ENCODE measurements around the gene ZNF488. TPM values are rescaled to one million over a fixed set of nuclear protein-coding genes. Genes with fewer than 3 reads are reported as not detected.

ZNF488 gene
- total RNA-seq, 1 experiment from 2014 or later = 11.8 TPM

- POLR2A ChIA-PET = interaction anchor here (0.6 kb wide), 1 partner anchor 22 kb away, joined by 3 read pairs; no protein-coding TSS in a partner anchor
- Histone ChIP-seq H3K36me3 (ENCODE audit: control insufficient read depth, insufficient read depth, low read length) (no peaks in the 10 kb centered on the region), H3K4me1 (ENCODE audit: control insufficient read depth, insufficient read depth, low read length) (peaks cover 61% of the 10 kb centered on the region), H3K27ac (ENCODE audit: low read length) (peak overlapping the region; percentile 75), H3K27me3 (ENCODE audit: control insufficient read depth, insufficient read depth, low read length) (no peaks in the 10 kb centered on the region), H3K4me3 (ENCODE audit: low read depth in 2 of 2, low read length in 2 of 2) (no peak overlapping the region), H3K9me3 (ENCODE audit: control insufficient read depth, insufficient read depth, low read depth, low read length) (no peaks in the 10 kb centered on the region)
- CTCF ChIA-PET = no interaction called here
- intact Hi-C loops (cut with micrococcal nuclease; ENCODE audit: unreplicated experiment) = no loop called here
- TF ChIP-seq SIN3A (IDR thresholded peaks at IDR 0.05; ENCODE audit: borderline replicate concordance, insufficient read depth, low read depth, low read length) = no peak
- no peak for TF ChIP-seq CTCF (IDR thresholded peaks at IDR 0.05)
- no peak for TF ChIP-seq REST (IDR thresholded peaks at IDR 0.05; ENCODE audit: insufficient read depth in 1 of 2, low read depth in 2 of 2, low read length in 1 of 2)
- TF ChIP-seq POLR2AphosphoS5 (IDR thresholded peaks at IDR 0.05; ENCODE audit: low read depth, low read length) = no peak
- no peak for TF ChIP-seq TCF7L2 (IDR thresholded peaks at IDR 0.05; ENCODE audit: low read depth, low read length)
- ATAC-seq (no peak), DNase-seq (ENCODE audit: low read depth, low spot score) (no peak)
- in situ Hi-C loops (cut with HindIII; ENCODE audit: low pct_unique_long_range_greater_than_20kb, low sequenced_read_pairs) = no loop called here
- BruUV-seq (replicated peaks) = no TSS peak
Observed at GRCh38 chr10:47401210-47401609, 17.1 kb upstream of the ZNF488 start.

GRCh38 chr10:47400786-47401185 lies 16.7 kb upstream of the ZNF488 start:
- peak overlapping the region; percentile 75 for H3K27ac ChIP-seq (ENCODE audit: low read length)
- H3K4me1 ChIP-seq (ENCODE audit: control insufficient read depth, insufficient read depth, low read length) = peaks cover 57% of the 10 kb centered on the region
- H3K27me3 ChIP-seq (ENCODE audit: control insufficient read depth, insufficient read depth, low read length) = no peaks in the 10 kb centered on the region
- ChIA-PET POLR2A (no interaction called here), CTCF (no interaction called here)
- ATAC-seq (no peak), DNase-seq (ENCODE audit: low read depth, low spot score) (no peak)
- intact Hi-C loops (cut with micrococcal nuclease; ENCODE audit: unreplicated experiment) = no loop called here
- in situ Hi-C loops (cut with HindIII; ENCODE audit: low pct_unique_long_range_greater_than_20kb, low sequenced_read_pairs) = no loop called here
- H3K9me3 ChIP-seq (ENCODE audit: control insufficient read depth, insufficient read depth, low read depth, low read length) = no peaks in the 10 kb centered on the region
- TF ChIP-seq REST (IDR thresholded peaks at IDR 0.05; ENCODE audit: insufficient read depth in 1 of 2, low read depth in 2 of 2, low read length in 1 of 2) (no peak), SIN3A (IDR thresholded peaks at IDR 0.05; ENCODE audit: borderline replicate concordance, insufficient read depth, low read depth, low read length) (no peak), POLR2AphosphoS5 (IDR thresholded peaks at IDR 0.05; ENCODE audit: low read depth, low read length) (no peak), CTCF (IDR thresholded peaks at IDR 0.05) (no peak), TCF7L2 (IDR thresholded peaks at IDR 0.05; ENCODE audit: low read depth, low read length) (no peak)
- BruUV-seq (replicated peaks) = no TSS peak
- no peak overlapping the region for H3K4me3 ChIP-seq (ENCODE audit: low read depth in 2 of 2, low read length in 2 of 2)
- no peaks in the 10 kb centered on the region for H3K36me3 ChIP-seq (ENCODE audit: control insufficient read depth, insufficient read depth, low read length)
